WTC11 (cell line): ENCODE measurements around the gene UGP2. TPM values are rescaled to one million over a fixed set of nuclear protein-coding genes. Genes with fewer than 3 reads are reported as not detected.

ENCODE experiments used
- ATAC-seq: fragments of 200-7000 bp; cut with Tn5 transposase; 2 replicates; pipeline ENCODE4 v1.10.0; 2021; ENCODE audit warnings: mild to moderate bottlenecking, moderate library complexity
- CTCF ChIA-PET: fragments of 300-600 bp; sonication (Branson Sonifier 250); formaldehyde crosslinking; loops from one replicate; lab custom pipeline; 2021; ENCODE audit warnings: antibody characterized with exemption; lab: Charles Lee
- POLR2A ChIA-PET: fragments of 350-600 bp; sonication (Branson Sonifier 250); formaldehyde crosslinking; loops from one replicate; lab custom pipeline; 2021; ENCODE audit warnings: antibody characterized with exemption; lab: Charles Lee
- DNase-seq: peaks from one replicate; pipeline ENCODE4 v3.0.0; 2021; ENCODE audit warnings: low spot score
- H3K27ac Mint-ChIP-seq: 2 replicates; pipeline ENCODE4 v1.8.0; 2021; ENCODE audit warnings: mixed read lengths
- H3K27me3 Mint-ChIP-seq: 2 replicates; pipeline ENCODE4 v1.8.0; 2021; ENCODE audit warnings: low read depth, mild to moderate bottlenecking, moderate library complexity, mixed read lengths
- H3K36me3 Mint-ChIP-seq: 2 replicates; pipeline ENCODE4 v1.8.0; 2021; ENCODE audit warnings: mixed read lengths
- H3K4me1 Mint-ChIP-seq: 2 replicates; pipeline ENCODE4 v1.8.0; 2022; ENCODE audit warnings: mixed read lengths
- H3K4me3 Mint-ChIP-seq: 2 replicates; pipeline ENCODE4 v1.8.0; 2021; ENCODE audit warnings: mild to moderate bottlenecking, moderate library complexity, mixed read lengths
- H3K9me3 Mint-ChIP-seq: 2 replicates; pipeline ENCODE4 v1.8.0; 2021; ENCODE audit warnings: mixed read lengths
- ATF2 ChIP-seq: sonication (generic); formaldehyde crosslinking; IDR thresholded peaks from 2 replicates; pipeline ENCODE4 v1.8.1; 2022; ENCODE audit warnings: low read depth, missing genetic modification reagents, borderline replicate concordance
- ATF3 ChIP-seq: sonication (generic); formaldehyde crosslinking; conservative IDR thresholded peaks from 2 replicates; pipeline ENCODE4 v1.8.1; 2022; ENCODE audit warnings: mild to moderate bottlenecking, missing genetic modification reagents
- ATF6 ChIP-seq: sonication (generic); formaldehyde crosslinking; IDR thresholded peaks from 2 replicates; pipeline ENCODE4 v1.8.1; 2023; ENCODE audit warnings: mild to moderate bottlenecking, missing genetic modification reagents
- E2F4 ChIP-seq: sonication (generic); formaldehyde crosslinking; IDR thresholded peaks from 2 replicates; pipeline ENCODE4 v1.8.1; 2022; ENCODE audit warnings: low read depth, mild to moderate bottlenecking, moderate library complexity, missing genetic modification reagents, borderline replicate concordance
- ELF4 ChIP-seq: sonication (generic); formaldehyde crosslinking; IDR thresholded peaks from 2 replicates; pipeline ENCODE4 v1.8.1; 2022; ENCODE audit warnings: low read depth, mild to moderate bottlenecking, moderate library complexity, missing genetic modification reagents
- EMX1 ChIP-seq: fragments of 250-450 bp; sonication (Bioruptor Pico); IDR thresholded peaks from 2 replicates; pipeline ENCODE4 v1.8.0; 2021; ENCODE audit warnings: mild to moderate bottlenecking
- ERG ChIP-seq: fragments of 250-450 bp; sonication (Bioruptor Pico); IDR thresholded peaks from 2 replicates; pipeline ENCODE4 v1.8.0; 2021; ENCODE audit warnings: mild to moderate bottlenecking
- HMGA2 ChIP-seq: fragments of 250-450 bp; sonication (Bioruptor Pico); IDR thresholded peaks from 2 replicates; pipeline ENCODE4 v1.4.0; 2021; ENCODE audit warnings: mild to moderate bottlenecking, moderate library complexity
- NFATC4 ChIP-seq: fragments of 250-450 bp; sonication (Bioruptor Pico); IDR thresholded peaks from 2 replicates; pipeline ENCODE4 v1.9.0; 2021; ENCODE audit warnings: mild to moderate bottlenecking
- TEAD4 ChIP-seq: sonication (generic); formaldehyde crosslinking; IDR thresholded peaks from 2 replicates; pipeline ENCODE4 v1.8.0; 2022; ENCODE audit warnings: mild to moderate bottlenecking, missing genetic modification reagents
- ZNF121 ChIP-seq: sonication (generic); formaldehyde crosslinking; IDR thresholded peaks from 2 replicates; pipeline ENCODE4 v1.8.0; 2023; ENCODE audit warnings: missing genetic modification reagents
- ZNF416 ChIP-seq: fragments of 250-450 bp; sonication (Bioruptor Pico); IDR thresholded peaks from 2 replicates; pipeline ENCODE4 v1.9.0; 2021; ENCODE audit warnings: mild to moderate bottlenecking, inconsistent platforms
- ZNF425 ChIP-seq: fragments of 250-450 bp; sonication (Bioruptor Pico); conservative IDR thresholded peaks from 2 replicates; pipeline ENCODE4 v1.9.0; 2021; ENCODE audit warnings: mild to moderate bottlenecking
- ZNF532 ChIP-seq: fragments of 250-450 bp; sonication (Bioruptor Pico); IDR thresholded peaks from 2 replicates; pipeline ENCODE4 v1.9.0; 2021; ENCODE audit warnings: mild to moderate bottlenecking, borderline replicate concordance
- ZSCAN18 ChIP-seq: fragments of 250-450 bp; sonication (Bioruptor Pico); IDR thresholded peaks from 2 replicates; pipeline ENCODE4 v2.1.2; 2022; ENCODE audit warnings: mild to moderate bottlenecking, moderate library complexity
- total RNA-seq: library from RNA; stranded (reverse); gene quantifications from 3 replicates; pipeline ENCODE4 v1.2.3, GENCODE V29; 2021

The UGP2 gene
- total RNA-seq, 1 experiment from 2014 or later, result 543 TPM

- TF ChIP-seq ZNF532 (CRISPR knock-in tag) (no peak), HMGA2 (CRISPR knock-in tag) (no peak), ELF4 (CRISPR knock-in tag) (no peak), TEAD4 (no peak), ATF3 (CRISPR knock-in tag) (no peak), ZNF425 (CRISPR knock-in tag) (no peak)
Observed at GRCh38 chr2:63872571-63873328, 31.1 kb downstream of the UGP2 start (continued).

GRCh38 chr2:63874204-63875130 lies 32.8 kb downstream of the UGP2 start:
- Mint-ChIP-seq H3K4me1 (peaks cover 81% of the 10 kb centered on the region), H3K36me3 (peaks cover 81% of the 10 kb centered on the region), H3K4me3 (no peak overlapping the region), H3K27me3 (no peaks in the 10 kb centered on the region), H3K27ac (peak overlapping the region; percentile 72), H3K9me3 (no peaks in the 10 kb centered on the region)
- ATAC-seq (no peak), DNase-seq (no peak)
- no peak for TF ChIP-seq ZNF121
- TF ChIP-seq ATF6, result no peak
- no peak for TF ChIP-seq ATF2 (CRISPR knock-in tag)
- TF ChIP-seq EMX1, result peak; percentile 64; the same call in 1 of the 2 replicates
- 0 out of 2 replicates have a peak, but pooled peaks have one; percentile 4 for TF ChIP-seq NFATC4 (CRISPR knock-in tag)
- 0 out of 2 replicates have a peak, but pooled peaks have one; percentile 40 for TF ChIP-seq ZNF416 (CRISPR knock-in tag)
- TF ChIP-seq ELF4 (CRISPR knock-in tag), result no peak
- no peak for TF ChIP-seq E2F4 (CRISPR knock-in tag)
- TF ChIP-seq ZSCAN18 (CRISPR knock-in tag), result no peak
- 0 out of 2 replicates have a peak, but pooled peaks have one; percentile 20 for TF ChIP-seq ERG (CRISPR knock-in tag)
- POLR2A ChIA-PET, result interaction anchor here (0.7 to 0.9 kb wide), 2 partner anchors 10 to 172 kb away, joined by 3 to 4 read pairs; no protein-coding TSS in a partner anchor
- CTCF ChIA-PET, result interaction anchor here (0.6 kb wide), 1 partner anchor 176 kb away, joined by 3 read pairs; no protein-coding TSS in a partner anchor
